Stimulated activated CD4-positive, alpha-beta T cell treated with anti-CD3 and anti-CD28 coated beads, Interleukin-2, amount 100 ng/mL, for 48 hours (primary cell): ENCODE measurements around the gene SCLY.
A peak's percentile ranks its signal among the peaks of the same experiment; 100 is the strongest.
"Not testable (repeated sequence)": the region's sequence is repeated elsewhere in the genome, so short reads cannot be mapped to it uniquely, and the experiment has no call there.

Experiments used
- DNase-seq, 2 donors: peaks; one replicate each; pipeline ENCODE4 v3.0.0-alpha.2; 2020

The SCLY gene

DNA sequence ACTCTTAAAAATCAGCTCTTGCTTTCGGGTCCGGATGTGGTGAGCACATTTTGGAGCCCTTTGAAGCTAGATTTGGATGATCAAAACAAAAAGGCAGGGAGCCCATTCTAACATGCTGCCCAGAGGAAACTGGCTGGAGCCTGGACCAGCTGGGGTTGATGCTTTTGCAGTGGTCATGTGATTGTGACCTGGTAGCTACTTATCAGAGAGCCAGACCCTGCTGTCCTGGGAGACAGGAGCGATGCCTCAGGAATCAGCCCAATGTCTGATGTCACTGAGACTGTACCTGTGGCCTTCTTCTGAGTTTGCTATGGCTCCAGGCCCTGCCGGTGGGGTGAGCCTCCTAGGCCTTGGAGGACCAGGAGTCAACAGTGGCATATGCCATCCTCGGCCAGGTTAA, 18.7 kb upstream of the SCLY start:
- DNase-seq, result no peak

- no peak for DNase-seq
Observed at GRCh38 chr2:238042849-238043584, 17.8 kb upstream of the SCLY start.

DNA sequence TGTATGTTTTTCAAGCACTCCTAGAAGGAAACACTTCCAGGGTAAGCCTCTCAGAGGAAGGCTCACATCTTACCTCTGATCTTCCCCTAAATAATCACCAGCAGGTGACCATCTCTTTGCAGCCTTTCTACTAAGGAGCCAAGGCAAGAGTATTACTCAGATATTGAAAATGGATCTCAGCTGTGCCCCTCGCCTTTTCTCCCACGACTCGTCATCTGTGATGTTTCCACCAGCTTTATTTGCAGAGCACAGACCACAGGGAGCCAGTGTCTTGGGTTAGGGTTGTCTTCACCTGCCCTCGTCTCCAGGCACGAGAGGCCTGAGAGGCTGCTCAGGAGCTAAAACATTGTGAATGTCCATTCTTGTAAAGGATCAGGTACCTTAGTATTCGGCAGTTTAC, 16.9 kb upstream of the SCLY start:
- no peak for DNase-seq

DNA sequence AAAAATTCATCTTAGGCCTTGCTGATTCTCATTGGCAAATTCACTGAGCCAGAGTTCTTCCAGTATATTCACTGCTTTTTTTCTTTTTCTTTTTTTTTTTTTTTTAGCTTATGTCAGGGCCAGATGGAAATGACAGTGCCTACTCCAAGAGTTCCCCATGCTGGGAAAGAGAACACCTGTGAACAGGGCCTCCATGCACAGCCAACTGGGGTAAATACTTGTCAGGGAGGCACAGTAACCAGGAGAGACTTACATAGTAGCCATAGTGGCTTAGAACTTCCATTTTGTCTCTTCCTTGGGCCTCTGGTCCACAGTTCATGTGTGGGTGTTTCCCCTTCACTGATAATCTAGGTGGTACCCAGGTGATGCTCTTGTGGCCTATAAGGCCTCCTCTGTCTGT, 15.2 kb upstream of the SCLY start:
- no peak for DNase-seq

GRCh38 chr2:238046725-238047270, 14.0 kb upstream of the SCLY start:
- DNase-seq, result no peak

DNA sequence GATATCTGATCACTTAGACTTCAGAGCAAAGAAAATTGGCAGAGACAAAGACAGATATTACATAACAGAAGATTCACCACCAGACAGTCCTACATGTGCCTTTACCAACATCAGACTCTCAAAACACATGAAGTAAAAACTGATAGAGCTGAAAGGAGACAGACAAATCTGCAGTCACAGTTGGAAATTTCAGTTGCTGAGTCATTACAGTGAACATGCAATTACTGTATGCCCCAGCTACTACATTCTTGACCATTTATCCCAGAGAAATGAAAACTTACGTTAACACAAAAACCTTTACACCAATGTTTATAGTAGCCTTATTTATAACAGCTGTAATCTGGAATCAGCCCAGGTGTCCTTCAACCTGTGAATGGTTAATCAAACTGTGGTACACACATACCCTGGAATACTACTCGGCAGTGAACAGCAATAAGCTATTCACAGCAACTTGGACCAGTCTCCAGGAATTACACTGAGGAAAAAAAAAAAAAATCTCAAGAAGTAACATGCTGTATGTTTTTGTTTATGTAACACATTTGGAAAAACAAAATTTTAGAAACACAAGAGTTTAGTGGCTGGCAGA, 7.5 kb upstream of the SCLY start:
- DNase-seq, result no peak

DNA sequence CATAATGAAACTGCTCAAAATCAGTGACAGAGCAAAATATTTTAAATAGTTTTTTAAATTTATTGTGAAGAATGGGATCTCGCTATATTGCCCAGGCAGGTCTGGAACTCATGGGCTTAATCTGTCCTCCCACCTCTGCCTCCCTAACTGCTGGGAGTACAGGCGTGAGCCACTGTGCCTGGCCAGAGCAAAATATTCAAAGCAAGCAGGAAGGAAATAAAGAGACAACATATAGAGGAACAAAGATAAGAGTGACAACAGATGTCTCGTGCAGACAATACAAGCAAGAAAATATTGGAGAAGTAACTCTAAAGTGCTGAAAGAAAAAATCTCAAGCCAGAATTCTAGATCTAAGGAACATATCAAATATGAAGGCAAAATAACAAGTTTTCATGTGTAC, 5.0 kb upstream of the SCLY start:
- no peak for DNase-seq

- not testable (repeated sequence) for DNase-seq
Observed at GRCh38 chr2:238057696-238058575, 2.9 kb upstream of the SCLY start.

DNA sequence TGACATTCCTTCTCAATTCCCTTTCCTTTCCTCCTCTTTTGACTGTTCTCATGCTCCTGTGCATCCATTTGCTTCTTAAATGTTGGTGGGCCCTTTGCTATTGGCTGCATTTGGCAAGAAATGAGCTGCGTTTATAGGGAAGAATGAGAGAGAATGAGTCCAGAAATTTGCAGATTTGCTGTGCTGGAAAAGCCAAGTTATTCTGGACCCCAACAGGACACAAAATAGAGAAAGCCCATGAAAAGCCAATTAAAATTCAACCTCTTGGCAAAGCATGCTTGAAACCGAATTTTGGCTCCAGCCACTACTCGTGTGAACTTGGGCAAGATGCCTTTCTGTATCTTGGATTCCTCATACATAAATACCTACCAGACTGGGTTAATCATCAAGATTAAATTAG, 1.3 kb upstream of the SCLY start:
- no peak for DNase-seq

DNA sequence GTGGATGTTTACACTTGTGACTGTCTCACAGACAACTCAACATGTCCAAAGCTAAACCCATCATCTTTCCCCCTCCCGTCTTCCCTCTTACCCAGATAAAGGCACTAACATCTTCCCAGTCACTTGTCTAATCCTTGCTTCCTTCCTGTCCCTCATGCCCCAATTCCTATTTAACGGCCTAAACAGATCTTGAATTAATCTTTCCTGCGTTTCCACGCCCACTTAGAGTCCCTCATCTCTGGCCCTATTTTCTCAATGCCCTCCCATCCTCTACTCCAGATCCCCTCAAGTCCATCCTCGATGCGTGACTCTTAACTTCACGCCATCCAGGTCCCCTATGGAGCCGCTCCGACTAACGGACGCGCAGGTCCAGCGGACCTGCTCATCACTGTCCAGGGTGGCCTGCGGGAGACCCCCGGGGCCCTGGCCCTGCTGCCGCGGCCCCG, 682 bp upstream of the SCLY start:
- no peak for DNase-seq

DNA sequence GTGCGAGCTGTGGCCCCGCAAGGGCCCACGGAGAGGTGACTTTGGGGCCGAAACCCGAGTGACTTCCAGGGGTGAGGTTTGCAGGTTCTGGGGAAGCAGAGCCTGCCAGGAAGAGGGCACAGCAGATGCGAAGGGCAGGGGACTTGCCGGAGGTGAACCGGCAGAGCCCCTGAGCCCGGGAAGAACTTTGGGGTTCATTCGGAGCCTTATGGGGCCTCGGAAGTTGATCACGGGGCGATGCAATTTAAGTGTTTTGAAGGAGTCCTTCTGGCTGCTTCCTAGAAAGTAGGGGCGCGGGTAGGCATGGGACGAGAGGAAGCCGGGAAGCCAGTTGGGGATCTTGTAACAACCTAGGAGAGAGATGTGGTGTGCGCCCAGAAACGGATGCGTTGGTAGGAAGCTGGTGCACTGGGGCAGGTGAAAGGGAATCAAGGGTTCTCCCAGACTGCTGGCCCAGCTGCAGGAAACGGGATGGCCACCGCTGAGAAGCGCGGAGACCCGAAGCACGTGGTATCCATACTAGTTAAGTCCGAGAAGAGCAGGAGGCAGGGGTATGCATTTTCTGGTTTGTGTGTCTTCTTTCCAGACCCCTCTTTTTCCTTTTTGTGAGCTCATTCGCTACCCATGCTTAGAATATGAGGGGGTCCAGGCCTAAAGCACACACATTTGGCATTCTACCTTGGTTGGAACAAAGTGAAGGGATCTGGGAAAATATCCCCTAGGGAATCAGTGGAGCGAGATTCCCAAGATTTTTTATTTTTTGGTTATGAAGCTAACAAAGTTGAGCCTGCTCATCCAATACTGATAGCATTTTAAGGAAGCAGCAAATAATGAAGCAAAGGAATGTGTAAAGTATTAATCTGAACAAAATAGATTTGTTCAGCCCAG, 758 bp downstream of the SCLY start:
- DNase-seq, result peak; percentile 18 to 20

DNA sequence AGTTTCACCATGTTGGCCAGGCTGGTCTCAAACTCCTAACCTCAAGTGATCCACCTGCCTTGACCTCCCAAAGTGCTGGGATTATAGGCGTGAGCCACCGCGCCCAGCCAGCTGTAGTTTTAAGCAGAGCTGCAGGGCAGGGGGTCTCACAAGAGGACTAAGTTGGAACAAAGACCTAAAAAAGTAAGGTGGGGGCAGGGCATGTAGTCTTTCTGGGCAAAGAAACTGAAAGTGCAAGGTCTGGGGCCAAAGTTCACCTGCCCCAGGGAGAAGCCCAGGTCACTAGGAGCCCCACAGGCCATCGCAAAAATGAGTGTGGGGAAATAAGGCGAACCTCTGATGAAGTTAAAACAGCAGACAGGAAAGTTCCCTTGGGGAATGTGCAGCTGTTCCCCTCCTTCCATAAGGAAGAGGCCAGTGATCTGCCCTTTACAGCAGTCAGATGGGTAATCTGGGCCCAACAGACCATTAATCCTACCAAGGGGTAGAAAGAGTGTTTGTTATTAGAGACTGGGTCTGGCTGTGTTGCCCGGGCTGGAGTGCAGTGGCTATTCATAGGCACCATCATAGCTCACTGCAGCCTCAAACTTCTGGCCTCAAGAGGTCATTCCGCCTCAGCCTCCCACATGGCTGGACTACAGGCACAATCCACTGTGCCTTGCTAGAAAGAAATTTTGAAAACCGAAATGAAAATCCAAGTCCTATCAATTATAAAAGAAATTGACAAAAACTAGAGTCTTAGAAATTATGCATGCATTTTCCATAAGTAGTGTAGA, 2.8 kb downstream of the SCLY start:
- no peak for DNase-seq

DNA sequence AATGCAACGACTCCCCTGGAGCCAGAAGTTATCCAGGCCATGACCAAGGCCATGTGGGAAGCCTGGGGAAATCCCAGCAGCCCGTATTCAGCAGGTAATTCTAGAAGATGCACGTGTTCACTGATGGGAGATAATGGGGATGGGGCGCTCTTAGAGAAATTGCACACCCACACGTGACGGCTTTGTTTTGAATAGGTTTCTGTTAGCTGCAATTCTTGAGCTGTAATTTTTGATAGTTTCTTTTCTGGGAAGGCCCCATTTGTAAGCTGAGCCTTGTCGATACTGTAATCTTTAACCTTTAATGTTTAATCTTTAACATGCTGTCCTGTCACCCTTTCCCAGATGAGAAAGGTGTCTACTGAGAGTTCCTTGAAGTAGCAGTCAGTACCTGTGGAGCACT, 3.6 kb downstream of the SCLY start:
- no peak for DNase-seq

GRCh38 chr2:238065071-238065846, 4.5 kb downstream of the SCLY start:
- no peak for DNase-seq

- no peak for DNase-seq
Observed at GRCh38 chr2:238066218-238066617, 5.4 kb downstream of the SCLY start.

GRCh38 chr2:238066718-238067117, 5.9 kb downstream of the SCLY start:
- DNase-seq, result peak; percentile 20 to 31

- DNase-seq, result no peak
Observed at GRCh38 chr2:238067939-238068338, 7.1 kb downstream of the SCLY start.

- no peak for DNase-seq
Observed at GRCh38 chr2:238069021-238069709, 8.4 kb downstream of the SCLY start.

GRCh38 chr2:238069877-238070276, 9.1 kb downstream of the SCLY start:
- no peak for DNase-seq

DNA sequence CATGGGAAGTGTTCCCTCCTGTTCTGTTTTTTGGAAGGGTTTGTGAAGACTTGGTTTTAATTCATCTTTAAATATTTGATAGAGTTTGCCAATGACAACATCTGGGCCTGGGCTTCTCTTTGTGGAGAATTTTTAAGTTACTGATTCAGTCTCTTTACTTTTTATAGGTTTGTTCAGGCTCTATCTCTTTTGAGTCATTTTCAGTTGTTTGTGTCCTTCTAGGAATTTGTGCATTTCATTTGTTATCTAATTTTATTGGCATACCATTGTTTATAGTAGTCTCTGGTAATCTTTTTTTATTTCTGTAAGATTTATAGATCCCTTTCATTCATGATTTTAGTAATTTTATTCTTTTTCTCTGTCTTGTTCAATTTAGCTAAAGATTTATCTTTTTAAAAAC, 14.6 kb downstream of the SCLY start:
- no peak for DNase-seq
